Prostate gland (tissue), 2 donors: ENCODE measurements around the gene ANGPTL4. TPM values are rescaled to one million over a fixed set of nuclear protein-coding genes. Genes with fewer than 3 reads are reported as not detected.

ENCODE experiments used
- DNase-seq: peaks from one replicate; pipeline ENCODE4 v3.0.0-alpha.2; 2019; ENCODE audit warnings: low spot score
- H3K27ac ChIP-seq, 2 donors: fragments of 200-600 bp; sonication (generic); 2 replicates each; pipeline ENCODE4 v1.5.1; 2017 to 2019
- H3K27me3 ChIP-seq: fragments of 200-600 bp; sonication (generic); replicated peaks from 2 replicates; pipeline ENCODE4 v1.5.1; 2019; ENCODE audit not compliant: insufficient read depth
- H3K36me3 ChIP-seq, 2 donors: fragments of 200-600 bp; sonication (generic); 1 replicate in 1 of 2; 2 replicates in 1 of 2; pipeline versions ENCODE4 v1.5.1 to v1.8.1; 2017 to 2019
- H3K4me1 ChIP-seq: fragments of 200-600 bp; sonication (generic); replicated peaks from 2 replicates; pipeline ENCODE4 v1.5.1; 2019
- H3K4me3 ChIP-seq, 2 donors: fragments of 200-600 bp; sonication (generic); 2 replicates each; pipeline ENCODE4 v1.5.1; 2017 to 2019
- H3K9me3 ChIP-seq: fragments of 200-600 bp; sonication (generic); 2 replicates; pipeline ENCODE4 v1.5.1; 2017
- POLR2A ChIP-seq: fragments of 450-650 bp; IDR thresholded peaks from one replicate; pipeline ENCODE4 v1.6.1; 2016; ENCODE audit warnings: antibody characterized with exemption, mild to moderate bottlenecking
- POLR2AphosphoS5 ChIP-seq: sonication (generic); formaldehyde crosslinking; IDR thresholded peaks from one replicate; pipeline ENCODE4 v1.6.1; 2017; ENCODE audit warnings: antibody characterized with exemption
- WGBS: methylation state at CpG from one replicate; pipeline ENCODE4 v1.1.5; 2018; 5-methylcytosine and 5-hydroxymethylcytosine counted together
- intact Hi-C: fragments of 100-400 bp; cut with DNase I; formaldehyde crosslinking; loops from one replicate; pipeline ENCODE4 v1.14.2; 2022
- total RNA-seq, 2 donors: library from RNA; depleted of rRNA; stranded (reverse); fragments of >200 nt; gene quantifications; one replicate each; pipeline ENCODE4 v1.1.0, GENCODE V29; 2016
- TF ChIP-seq, protein P1 (sequence below), 4 experiments: fragments of 200-600 bp in 2 of 4; fragments of 450-650 bp in 2 of 4; sonication (generic) in 2 of 4; IDR thresholded peaks; 1 replicate in 3 of 4; 2 replicates in 1 of 4; pipeline ENCODE4 v1.5.1; 2016 to 2019; ENCODE audit warnings: antibody characterized with exemption in 4 of 4, mild to moderate bottlenecking in 2 of 4, moderate library complexity in 2 of 4

The ANGPTL4 gene
- total RNA-seq, 2 donors from 2014 or later, result 25.7 to 26.4 TPM

DNA sequence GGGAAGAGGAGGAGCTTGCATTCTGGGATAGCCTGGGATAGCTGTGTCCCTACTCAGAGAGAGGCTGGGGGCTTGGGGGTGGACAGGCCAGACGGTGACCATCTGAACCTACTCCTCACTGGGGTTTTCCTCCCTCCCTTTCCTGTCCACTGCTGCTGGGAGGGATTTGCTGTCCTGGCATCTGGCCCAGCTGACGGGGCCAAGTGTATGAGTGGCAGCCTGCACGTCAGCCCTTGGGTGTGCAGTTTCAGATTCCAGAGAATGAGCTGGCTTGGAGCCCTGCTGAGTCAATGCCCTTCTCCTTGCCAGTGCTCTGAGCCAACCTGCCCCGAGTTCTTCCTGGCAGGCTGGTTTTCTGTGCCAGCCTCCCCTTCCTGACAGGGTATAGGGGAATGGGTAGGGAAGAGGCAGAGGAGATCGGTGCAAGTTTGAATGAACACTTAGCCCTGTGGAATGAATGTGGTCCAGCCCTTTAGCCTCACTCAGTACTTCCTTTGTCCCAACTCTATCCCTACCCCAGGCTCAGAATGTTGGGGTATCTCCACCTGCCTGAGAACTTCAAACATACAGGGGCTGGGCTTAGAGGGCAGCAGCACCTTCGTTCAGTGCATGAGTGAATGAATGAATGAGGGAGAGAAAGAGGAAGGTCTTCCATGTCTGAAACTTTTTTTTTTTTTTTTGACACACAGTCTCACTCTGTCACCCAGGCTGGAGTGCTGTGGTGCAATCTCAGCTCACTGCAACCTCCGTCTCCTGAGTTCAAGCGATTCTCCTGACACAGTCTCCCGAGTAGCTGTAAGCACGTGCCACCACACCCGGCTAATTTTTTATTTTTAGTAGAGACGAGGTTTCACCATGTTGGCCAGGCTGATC is 1.8 kb upstream of the ANGPTL4 start:
- Histone ChIP-seq H3K27me3 (no peaks in the 10 kb centered on the region), H3K4me3 (no peak overlapping the region), H3K36me3 (no peaks in the 10 kb centered on the region), H3K4me1 (peaks cover 4% of the 10 kb centered on the region), H3K27ac (peak overlapping the region; percentile 73 to 80), H3K9me3 (no peaks in the 10 kb centered on the region)
- peak; percentile 98 for DNase-seq
- peak; percentile 46 for TF ChIP-seq POLR2A
- TF ChIP-seq, protein P1, sequence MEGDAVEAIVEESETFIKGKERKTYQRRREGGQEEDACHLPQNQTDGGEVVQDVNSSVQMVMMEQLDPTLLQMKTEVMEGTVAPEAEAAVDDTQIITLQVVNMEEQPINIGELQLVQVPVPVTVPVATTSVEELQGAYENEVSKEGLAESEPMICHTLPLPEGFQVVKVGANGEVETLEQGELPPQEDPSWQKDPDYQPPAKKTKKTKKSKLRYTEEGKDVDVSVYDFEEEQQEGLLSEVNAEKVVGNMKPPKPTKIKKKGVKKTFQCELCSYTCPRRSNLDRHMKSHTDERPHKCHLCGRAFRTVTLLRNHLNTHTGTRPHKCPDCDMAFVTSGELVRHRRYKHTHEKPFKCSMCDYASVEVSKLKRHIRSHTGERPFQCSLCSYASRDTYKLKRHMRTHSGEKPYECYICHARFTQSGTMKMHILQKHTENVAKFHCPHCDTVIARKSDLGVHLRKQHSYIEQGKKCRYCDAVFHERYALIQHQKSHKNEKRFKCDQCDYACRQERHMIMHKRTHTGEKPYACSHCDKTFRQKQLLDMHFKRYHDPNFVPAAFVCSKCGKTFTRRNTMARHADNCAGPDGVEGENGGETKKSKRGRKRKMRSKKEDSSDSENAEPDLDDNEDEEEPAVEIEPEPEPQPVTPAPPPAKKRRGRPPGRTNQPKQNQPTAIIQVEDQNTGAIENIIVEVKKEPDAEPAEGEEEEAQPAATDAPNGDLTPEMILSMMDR (IDR thresholded peaks at IDR 0.05), result no peak
- peak; percentile 99 for TF ChIP-seq POLR2AphosphoS5
- WGBS, result 47% methylated on average over 11 of the region's 12 CpGs
- intact Hi-C loops, result loop anchor here (2.0 kb wide), 1 partner anchor 27 kb away; no protein-coding TSS in a partner anchor

DNA sequence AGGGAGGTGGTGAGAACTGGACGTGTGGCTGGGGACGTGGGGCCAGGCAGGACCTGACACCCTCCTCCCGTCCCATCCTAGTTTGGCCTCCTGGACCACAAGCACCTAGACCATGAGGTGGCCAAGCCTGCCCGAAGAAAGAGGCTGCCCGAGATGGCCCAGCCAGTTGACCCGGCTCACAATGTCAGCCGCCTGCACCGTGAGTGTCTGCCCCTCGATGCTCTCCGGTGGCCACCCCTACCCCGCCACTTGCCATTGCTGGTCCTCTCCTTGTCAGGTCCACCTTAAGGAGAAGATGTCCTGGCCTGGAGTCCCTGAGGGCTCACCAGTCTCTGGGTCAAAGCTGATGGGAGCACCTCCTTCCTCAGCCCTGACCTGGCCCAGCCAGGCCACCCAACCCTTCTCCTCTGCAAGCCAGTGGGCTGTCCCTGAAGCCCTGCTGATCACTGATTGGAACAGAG is 2.2 kb downstream of the ANGPTL4 start:
- no peaks in the 10 kb centered on the region for H3K36me3 ChIP-seq
- TF ChIP-seq, protein P1 (IDR thresholded peaks at IDR 0.05), result no peak
- no peak for TF ChIP-seq POLR2AphosphoS5
- no peak for TF ChIP-seq POLR2A
- H3K4me3 ChIP-seq, result no peak overlapping the region
- peaks cover 10% of the 10 kb centered on the region for H3K4me1 ChIP-seq
- H3K27ac ChIP-seq, result no peak overlapping the region
- no peak for DNase-seq
- intact Hi-C loops, result no loop called here
- H3K27me3 ChIP-seq, result no peaks in the 10 kb centered on the region
- 91% methylated on average over 8 of the region's 11 CpGs for WGBS
- no peaks in the 10 kb centered on the region for H3K9me3 ChIP-seq

- WGBS, result 55% methylated on average over 13 of the region's 13 CpGs
- peak overlapping the region in 1 of 2 donors; percentile 37 for H3K27ac ChIP-seq
- TF ChIP-seq POLR2A, result no peak
- TF ChIP-seq POLR2AphosphoS5, result no peak
- TF ChIP-seq, protein P1 (IDR thresholded peaks at IDR 0.05), result no peak
- H3K36me3 ChIP-seq, result no peaks in the 10 kb centered on the region
- intact Hi-C loops, result no loop called here
- H3K27me3 ChIP-seq, result no peaks in the 10 kb centered on the region
- no peak for DNase-seq
- no peaks in the 10 kb centered on the region for H3K9me3 ChIP-seq
- peaks cover 10% of the 10 kb centered on the region for H3K4me1 ChIP-seq
- H3K4me3 ChIP-seq, result no peak overlapping the region
Measured at GRCh38 chr19:8366961-8367326, 3.0 kb downstream of the ANGPTL4 start.

DNA sequence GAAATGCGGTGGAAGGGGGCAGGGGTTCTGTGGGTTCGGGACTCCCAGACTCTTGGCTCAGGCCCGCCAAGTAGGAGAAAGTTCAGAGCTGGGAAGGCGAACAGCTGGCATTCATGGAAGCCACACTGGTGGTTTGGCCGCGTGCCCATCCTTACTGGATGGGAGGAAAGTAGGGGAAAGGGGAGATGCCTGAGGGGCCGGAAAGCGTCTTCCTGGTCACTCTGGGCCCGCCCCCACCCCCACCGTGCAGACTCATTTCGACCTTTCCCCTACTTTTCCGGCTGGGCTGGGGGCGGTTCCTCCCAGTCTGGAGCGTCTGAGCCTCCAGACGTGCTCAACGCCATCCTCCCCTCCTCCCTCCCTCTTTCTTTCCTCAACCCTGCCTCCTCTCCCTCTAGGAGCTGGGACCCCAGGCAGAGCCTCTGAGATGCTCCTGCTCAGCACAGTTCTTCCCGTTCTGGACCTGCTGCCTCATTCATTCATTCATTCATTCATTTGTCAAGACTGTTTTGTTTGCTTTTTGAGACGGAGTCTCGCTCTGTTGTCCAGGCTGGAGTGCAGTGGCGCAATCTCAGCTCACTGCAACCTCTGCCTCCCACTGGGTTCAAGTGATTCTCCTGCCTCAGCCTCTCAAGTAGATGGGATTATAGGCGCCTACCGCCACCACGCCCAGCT is 3.5 kb downstream of the ANGPTL4 start:
- TF ChIP-seq POLR2A (no peak), POLR2AphosphoS5 (peak; percentile 53)
- TF ChIP-seq, protein P1 (IDR thresholded peaks at IDR 0.05), result no peak
- WGBS, result 21% methylated on average over 23 of the region's 23 CpGs
- H3K9me3 ChIP-seq, result no peaks in the 10 kb centered on the region
- H3K27ac ChIP-seq, result peak overlapping the region in 1 of 2 donors; percentile 37
- H3K4me3 ChIP-seq, result no peak overlapping the region
- intact Hi-C loops, result no loop called here
- no peaks in the 10 kb centered on the region for H3K27me3 ChIP-seq
- no peaks in the 10 kb centered on the region for H3K36me3 ChIP-seq
- peaks cover 10% of the 10 kb centered on the region for H3K4me1 ChIP-seq
- DNase-seq, result peak; percentile 53
